SK-N-SH treated with all-trans-retinoic acid at 6 μM for 48 hours (cell line): ENCODE data around the gene HNRNPCL1.
"Not testable (repeated sequence)": the region's sequence is repeated elsewhere in the genome, so short reads cannot be mapped to it uniquely, and the experiment has no call there.

Experiments used
- GLIS3 ChIP-seq: fragments of 250-450 bp; sonication (Bioruptor Pico); IDR thresholded peaks from 2 replicates; pipeline ENCODE4 v1.5.0; 2020; ENCODE audit warnings: mild to moderate bottlenecking, moderate library complexity
- RARB ChIP-seq: fragments of 250-450 bp; sonication (Bioruptor Pico); IDR thresholded peaks from 2 replicates; pipeline ENCODE4 v1.8.0; 2021; ENCODE audit warnings: mild to moderate bottlenecking, moderate library complexity
- ZFP3 ChIP-seq: fragments of 250-450 bp; sonication (Bioruptor Pico); IDR thresholded peaks from 2 replicates; pipeline ENCODE4 v1.5.0; 2020; ENCODE audit warnings: mild to moderate bottlenecking, moderate library complexity
- ZNF70 ChIP-seq: fragments of 450-650 bp; formaldehyde crosslinking; IDR thresholded peaks from 2 replicates; pipeline ENCODE4 v1.5.0; 2020; ENCODE audit warnings: mild to moderate bottlenecking, moderate library complexity
- ZNF8 ChIP-seq: fragments of 450-650 bp; formaldehyde crosslinking; IDR thresholded peaks from 2 replicates; pipeline ENCODE4 v1.5.0; 2020; ENCODE audit warnings: mild to moderate bottlenecking, moderate library complexity
- TF ChIP-seq, protein P1 (sequence below): fragments of 250-450 bp; sonication (Bioruptor Pico); IDR thresholded peaks from 2 replicates; pipeline ENCODE4 v1.8.0; 2020; ENCODE audit warnings: mild to moderate bottlenecking, moderate library complexity, borderline replicate concordance
- TF ChIP-seq, protein P2 (sequence below): fragments of 250-450 bp; sonication (Bioruptor Pico); IDR thresholded peaks from 2 replicates; pipeline ENCODE4 v1.5.1; 2020; ENCODE audit warnings: low read depth, mild to moderate bottlenecking, moderate library complexity
- TF ChIP-seq, protein P3 (sequence below): fragments of 250-450 bp; sonication (Bioruptor Pico); IDR thresholded peaks from 2 replicates; pipeline ENCODE4 v1.8.0; 2021; ENCODE audit warnings: low read depth, mild to moderate bottlenecking, moderate library complexity, borderline replicate concordance

DNA sequence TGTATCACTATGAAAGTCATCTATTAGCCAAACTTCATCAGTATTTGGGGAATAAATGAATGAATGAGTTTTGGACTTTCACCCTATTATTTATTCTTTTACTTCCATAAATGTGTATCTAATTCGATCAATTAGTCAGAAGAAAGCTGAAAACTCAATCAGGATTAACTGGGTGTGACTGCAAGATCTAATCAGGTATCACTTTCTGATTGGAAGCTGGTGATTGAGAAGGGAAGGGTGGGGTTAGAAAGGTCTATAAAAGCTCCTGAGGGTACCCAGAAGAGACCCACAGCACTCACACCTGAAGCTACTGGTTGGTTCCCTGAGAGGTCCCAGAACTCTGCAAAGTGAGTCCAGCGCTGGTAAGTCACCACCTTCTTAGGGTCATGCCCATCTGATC lies 8.3 kb upstream of the HNRNPCL1 start, which contains the start of gene PRAMEF2:
- TF ChIP-seq RARB; GLIS3 (CRISPR knock-in tag); ZFP3 (CRISPR knock-in tag); ZNF70; ZNF8 (CRISPR knock-in tag): not testable (repeated sequence)
- TF ChIP-seq, protein P1, sequence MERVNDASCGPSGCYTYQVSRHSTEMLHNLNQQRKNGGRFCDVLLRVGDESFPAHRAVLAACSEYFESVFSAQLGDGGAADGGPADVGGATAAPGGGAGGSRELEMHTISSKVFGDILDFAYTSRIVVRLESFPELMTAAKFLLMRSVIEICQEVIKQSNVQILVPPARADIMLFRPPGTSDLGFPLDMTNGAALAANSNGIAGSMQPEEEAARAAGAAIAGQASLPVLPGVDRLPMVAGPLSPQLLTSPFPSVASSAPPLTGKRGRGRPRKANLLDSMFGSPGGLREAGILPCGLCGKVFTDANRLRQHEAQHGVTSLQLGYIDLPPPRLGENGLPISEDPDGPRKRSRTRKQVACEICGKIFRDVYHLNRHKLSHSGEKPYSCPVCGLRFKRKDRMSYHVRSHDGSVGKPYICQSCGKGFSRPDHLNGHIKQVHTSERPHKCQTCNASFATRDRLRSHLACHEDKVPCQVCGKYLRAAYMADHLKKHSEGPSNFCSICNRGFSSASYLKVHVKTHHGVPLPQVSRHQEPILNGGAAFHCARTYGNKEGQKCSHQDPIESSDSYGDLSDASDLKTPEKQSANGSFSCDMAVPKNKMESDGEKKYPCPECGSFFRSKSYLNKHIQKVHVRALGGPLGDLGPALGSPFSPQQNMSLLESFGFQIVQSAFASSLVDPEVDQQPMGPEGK (CRISPR knock-in tag): not testable (repeated sequence)
- TF ChIP-seq, protein P2, sequence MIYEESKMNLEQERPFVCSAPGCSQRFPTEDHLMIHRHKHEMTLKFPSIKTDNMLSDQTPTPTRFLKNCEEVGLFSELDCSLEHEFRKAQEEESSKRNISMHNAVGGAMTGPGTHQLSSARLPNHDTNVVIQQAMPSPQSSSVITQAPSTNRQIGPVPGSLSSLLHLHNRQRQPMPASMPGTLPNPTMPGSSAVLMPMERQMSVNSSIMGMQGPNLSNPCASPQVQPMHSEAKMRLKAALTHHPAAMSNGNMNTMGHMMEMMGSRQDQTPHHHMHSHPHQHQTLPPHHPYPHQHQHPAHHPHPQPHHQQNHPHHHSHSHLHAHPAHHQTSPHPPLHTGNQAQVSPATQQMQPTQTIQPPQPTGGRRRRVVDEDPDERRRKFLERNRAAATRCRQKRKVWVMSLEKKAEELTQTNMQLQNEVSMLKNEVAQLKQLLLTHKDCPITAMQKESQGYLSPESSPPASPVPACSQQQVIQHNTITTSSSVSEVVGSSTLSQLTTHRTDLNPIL (CRISPR knock-in tag): not testable (repeated sequence)
- TF ChIP-seq, protein P3, sequence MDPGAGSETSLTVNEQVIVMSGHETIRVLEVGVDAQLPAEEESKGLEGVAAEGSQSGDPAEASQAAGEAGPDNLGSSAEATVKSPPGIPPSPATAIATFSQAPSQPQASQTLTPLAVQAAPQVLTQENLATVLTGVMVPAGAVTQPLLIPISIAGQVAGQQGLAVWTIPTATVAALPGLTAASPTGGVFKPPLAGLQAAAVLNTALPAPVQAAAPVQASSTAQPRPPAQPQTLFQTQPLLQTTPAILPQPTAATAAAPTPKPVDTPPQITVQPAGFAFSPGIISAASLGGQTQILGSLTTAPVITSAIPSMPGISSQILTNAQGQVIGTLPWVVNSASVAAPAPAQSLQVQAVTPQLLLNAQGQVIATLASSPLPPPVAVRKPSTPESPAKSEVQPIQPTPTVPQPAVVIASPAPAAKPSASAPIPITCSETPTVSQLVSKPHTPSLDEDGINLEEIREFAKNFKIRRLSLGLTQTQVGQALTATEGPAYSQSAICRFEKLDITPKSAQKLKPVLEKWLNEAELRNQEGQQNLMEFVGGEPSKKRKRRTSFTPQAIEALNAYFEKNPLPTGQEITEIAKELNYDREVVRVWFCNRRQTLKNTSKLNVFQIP (CRISPR knock-in tag): not testable (repeated sequence)
